ENCODE results near the gene GGA1. TPM values are rescaled to one million over a fixed set of nuclear protein-coding genes. Genes with fewer than 3 reads are reported as not detected.

Gene GGA1
- total and polyA plus RNA-seq, 9 of the 15 experiments (the other 6 are each of a cell fraction or from before 2014, with no cell fraction given): 1.5 to 69.5 (median 31.6) TPM

- TF ChIP-seq ZBTB40 (IDR thresholded peaks at IDR 0.05) (no peak), ZBTB40 (CRISPR knock-in tag; IDR thresholded peaks at IDR 0.05) (no peak), ZHX1 (conservative IDR thresholded peaks at IDR 0.05; ENCODE audit: low read length) (no peak), MYBL2 (IDR thresholded peaks at IDR 0.05; ENCODE audit: low read depth) (no peak), MYBL2 (CRISPR knock-in tag; IDR thresholded peaks at IDR 0.05; ENCODE audit: borderline replicate concordance) (no peak), CSDE1 (IDR thresholded peaks at IDR 0.05) (no peak), U2AF1 (optimal IDR thresholded peaks at IDR 0.05; ENCODE audit: low read depth, low read length) (no peak), AFF4 (CRISPR knock-in tag; IDR thresholded peaks at IDR 0.05) (peak; percentile 51; the same call in 1 of the 2 replicates), SAP30 (IDR thresholded peaks at IDR 0.05; ENCODE audit: borderline replicate concordance, insufficient read depth, low read depth, low read length, poor library complexity, severe bottlenecking) (peak; percentile 60), NR1H2 (CRISPR knock-in tag; IDR thresholded peaks at IDR 0.05) (no peak), U2AF2 (optimal IDR thresholded peaks at IDR 0.05; ENCODE audit: low read depth, low read length) (no peak)
Measured at GRCh38 chr22:37561212-37562048, 47.2 kb upstream of the GGA1 start (continued).

Data from K562 (cell line).